GM19324 (cell line): Measurements from ENCODE around the gene MAP2K6.

Source experiments
- ATAC-seq: cut with Tn5 transposase; IDR thresholded peaks from one replicate; pipeline ENCODE4 v1.9.1; 2021; ENCODE audit warnings: mild to moderate bottlenecking, moderate library complexity; ENCODE audit not compliant: unreplicated experiment, low FRiP score

The MAP2K6 gene

GRCh38 chr17:69414408-69415274 lies at the start of gene MAP2K6:
TSS of gene MAP2K6 (plus strand) at chr17:69414697. CDS start at chr17:69414985, 288 bp downstream.
- ATAC-seq = peak; percentile 93

DNA sequence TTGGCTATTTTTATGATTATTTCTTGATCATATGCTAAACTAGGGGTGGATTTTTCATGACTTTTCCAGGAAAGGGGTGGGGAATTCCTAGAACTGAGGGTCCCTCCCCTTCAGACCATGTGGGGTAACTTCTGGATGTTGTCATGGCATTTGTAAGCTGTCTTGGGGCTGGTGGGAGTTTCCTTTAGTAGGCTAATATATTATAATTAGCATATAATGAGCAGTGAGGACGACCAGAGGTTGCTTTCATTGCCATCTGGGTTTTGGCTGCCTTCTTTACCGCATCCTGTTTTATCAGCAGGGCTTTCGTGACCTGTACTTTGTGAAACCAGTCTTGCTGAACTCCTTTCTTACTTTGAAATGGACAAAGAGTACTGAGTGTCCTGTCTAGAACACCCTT lies 47.2 kb upstream of the MAP2K6 start:
- ATAC-seq = peak; percentile 59

- no peak for ATAC-seq
These were observed 41.4 kb upstream of the MAP2K6 start for GRCh38 chr17:69373069-69373468.

- ATAC-seq = no peak
These were observed 39.3 kb upstream of the MAP2K6 start for GRCh38 chr17:69375229-69375628.

DNA sequence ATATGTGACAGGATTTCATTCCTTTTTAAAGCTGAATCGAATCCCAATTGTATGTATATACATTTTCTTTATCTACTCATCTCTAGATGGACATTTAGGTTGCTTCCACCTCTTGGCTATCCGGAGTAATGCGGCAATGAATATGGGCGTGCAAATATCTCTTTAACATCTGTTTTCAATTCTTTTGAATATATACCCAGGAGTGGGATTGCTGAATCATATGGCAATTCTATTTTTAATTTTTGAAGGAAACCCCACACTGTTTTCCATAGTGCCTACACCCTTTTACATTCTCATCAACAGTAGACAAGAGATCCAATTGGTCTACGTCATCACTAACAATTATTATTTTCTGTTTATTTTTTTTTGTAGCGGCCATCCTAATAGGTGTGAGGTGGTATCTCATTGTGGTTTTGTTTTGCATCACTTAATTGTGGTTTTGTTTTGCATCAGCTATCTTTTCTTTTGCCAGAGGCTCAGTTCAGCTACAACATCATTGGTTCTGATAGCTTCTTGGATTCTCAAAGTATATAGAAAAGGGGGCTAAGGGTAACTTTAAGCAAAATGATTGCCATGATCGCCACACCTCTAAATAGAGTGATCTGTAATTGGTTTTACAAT lies 25.6 kb upstream of the MAP2K6 start:
- ATAC-seq = no peak

DNA sequence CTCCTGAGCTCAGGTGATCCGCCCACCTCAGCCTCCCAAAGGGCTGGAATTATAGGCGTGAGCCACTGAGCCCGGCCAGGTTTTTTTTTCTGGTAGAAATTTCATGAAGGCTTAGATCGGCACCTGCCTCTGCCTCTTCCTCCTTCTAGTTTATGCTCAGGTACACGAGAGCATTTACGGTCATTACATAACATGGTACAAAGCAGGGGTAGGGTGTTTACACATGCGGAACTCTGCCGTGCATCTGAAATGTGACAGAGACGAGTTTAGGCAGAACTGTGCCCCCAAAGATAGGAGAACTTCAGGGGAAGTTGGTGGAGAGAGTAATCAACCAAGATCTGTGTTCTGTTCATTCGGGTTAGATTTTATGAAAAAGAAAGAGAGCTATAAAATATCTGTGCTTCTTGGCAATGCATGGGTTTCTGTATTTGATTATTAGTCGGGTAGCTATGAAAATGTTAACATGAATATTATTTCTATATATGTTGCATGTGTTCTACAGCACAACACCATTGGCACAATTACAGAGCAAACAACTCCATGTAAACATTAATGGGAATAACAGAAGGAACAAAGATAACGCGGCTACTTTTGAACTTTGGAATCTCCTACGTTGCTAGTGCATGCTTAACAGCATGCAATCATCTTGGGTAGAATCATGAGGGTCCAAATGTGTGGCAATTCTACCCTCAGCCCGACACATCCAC lies 23.5 kb upstream of the MAP2K6 start:
- no peak for ATAC-seq

- ATAC-seq = no peak
These were observed 13.2 kb upstream of the MAP2K6 start for GRCh38 chr17:69401251-69401650.

GRCh38 chr17:69402052-69402451 lies 12.4 kb upstream of the MAP2K6 start:
- no peak for ATAC-seq

GRCh38 chr17:69404399-69404798 lies 10.1 kb upstream of the MAP2K6 start:
- no peak for ATAC-seq

DNA sequence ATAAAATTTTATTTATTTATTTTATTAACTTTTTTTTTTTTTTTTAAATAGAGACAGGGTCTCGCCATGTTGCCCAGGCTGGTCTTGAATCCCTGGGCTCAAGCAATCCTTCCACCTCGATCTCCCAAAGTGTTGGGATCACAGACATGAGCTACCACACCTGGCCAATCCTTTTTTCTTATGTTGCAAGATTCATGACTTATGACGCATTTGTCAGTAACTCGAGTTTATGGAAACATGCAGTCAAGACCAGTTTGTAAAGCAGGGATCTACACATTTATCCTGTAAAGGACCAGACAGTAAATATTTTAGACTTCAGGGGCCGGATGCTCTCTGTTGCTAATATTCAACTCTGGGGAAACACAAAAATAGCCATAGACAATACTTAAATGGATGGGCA lies 9.4 kb upstream of the MAP2K6 start:
- ATAC-seq = no peak

- ATAC-seq = no peak
These were observed 7.6 kb upstream of the MAP2K6 start for GRCh38 chr17:69406941-69407340.

DNA sequence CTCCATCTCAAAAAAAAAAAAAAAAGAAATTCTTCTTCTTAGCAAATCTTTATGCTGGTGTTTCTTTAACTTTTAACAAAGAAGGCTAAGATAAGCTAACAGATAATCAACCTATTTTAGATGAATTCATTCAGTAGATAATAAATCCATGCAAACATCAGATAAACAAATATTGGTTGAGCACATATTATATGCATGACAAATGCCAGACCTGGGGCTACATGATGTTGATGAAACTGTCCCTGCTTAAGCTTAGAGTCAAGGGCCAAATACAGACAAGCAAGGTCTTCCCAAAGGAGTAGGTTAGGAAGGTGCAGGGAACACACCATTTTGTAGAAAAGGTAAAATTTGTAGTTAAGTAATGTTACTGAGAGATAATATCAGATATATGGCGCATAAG lies 6.7 kb upstream of the MAP2K6 start:
- ATAC-seq = no peak

DNA sequence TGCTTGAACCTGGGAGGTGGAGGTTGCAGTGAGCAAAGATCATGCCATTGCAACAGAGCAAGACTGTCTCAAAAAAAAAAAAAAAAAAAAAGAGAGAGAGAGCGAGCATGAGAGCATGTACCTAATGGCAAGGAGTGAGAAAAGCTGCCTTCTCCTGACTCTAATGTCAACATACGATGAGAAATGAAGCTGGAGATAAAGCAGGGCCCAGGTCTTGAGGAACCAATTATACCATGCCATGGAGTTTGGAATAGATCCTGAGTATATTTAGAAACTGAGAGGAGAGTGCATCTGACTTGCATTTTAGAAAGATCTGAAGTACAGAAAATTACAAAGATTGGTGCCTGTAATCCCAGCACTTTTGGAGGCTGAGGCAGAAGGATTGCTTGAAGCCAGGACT lies 3.8 kb upstream of the MAP2K6 start:
- ATAC-seq = no peak

DNA sequence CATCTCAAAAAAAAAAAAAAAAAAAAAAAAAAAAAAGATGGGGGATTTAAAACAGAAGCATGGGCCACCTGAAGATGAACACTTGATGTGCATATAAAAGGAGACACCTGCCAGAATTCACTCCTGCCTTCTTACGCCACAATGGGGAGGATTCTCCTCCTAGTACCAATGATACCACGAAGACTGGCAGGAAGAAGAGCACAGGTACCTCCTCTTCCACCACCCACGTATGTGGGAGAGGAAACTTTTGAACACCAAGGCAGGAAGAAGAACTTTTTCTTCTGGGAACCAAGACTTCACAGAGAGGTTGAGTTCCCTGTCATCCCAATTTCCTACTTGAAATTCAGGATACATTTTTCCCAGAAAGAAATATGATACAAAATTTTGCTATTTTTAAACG lies 2.7 kb upstream of the MAP2K6 start:
- ATAC-seq = no peak

DNA sequence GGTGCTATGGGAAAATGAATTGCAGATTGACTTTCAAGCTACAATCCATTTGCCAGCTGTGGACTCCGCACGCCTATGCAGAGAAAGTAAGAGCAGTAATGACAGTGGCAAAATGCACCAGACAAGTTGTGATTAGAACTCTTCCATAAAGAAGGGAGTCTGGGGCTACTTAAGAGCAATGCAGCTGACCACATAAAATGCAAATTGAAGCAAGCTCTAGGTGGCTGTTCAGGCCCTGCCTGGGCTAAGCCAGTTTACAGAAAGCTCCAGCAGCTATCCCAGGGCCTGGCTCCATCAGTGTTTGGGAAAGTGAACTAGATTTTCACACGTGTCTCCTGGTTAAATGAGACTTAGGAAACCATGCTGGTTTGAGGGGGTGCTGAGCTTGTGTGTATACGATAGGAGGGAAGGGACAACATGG lies 2.2 kb upstream of the MAP2K6 start:
- no peak for ATAC-seq

- no peak for ATAC-seq
These were observed 934 bp downstream of the MAP2K6 start for GRCh38 chr17:69415431-69415830.

DNA sequence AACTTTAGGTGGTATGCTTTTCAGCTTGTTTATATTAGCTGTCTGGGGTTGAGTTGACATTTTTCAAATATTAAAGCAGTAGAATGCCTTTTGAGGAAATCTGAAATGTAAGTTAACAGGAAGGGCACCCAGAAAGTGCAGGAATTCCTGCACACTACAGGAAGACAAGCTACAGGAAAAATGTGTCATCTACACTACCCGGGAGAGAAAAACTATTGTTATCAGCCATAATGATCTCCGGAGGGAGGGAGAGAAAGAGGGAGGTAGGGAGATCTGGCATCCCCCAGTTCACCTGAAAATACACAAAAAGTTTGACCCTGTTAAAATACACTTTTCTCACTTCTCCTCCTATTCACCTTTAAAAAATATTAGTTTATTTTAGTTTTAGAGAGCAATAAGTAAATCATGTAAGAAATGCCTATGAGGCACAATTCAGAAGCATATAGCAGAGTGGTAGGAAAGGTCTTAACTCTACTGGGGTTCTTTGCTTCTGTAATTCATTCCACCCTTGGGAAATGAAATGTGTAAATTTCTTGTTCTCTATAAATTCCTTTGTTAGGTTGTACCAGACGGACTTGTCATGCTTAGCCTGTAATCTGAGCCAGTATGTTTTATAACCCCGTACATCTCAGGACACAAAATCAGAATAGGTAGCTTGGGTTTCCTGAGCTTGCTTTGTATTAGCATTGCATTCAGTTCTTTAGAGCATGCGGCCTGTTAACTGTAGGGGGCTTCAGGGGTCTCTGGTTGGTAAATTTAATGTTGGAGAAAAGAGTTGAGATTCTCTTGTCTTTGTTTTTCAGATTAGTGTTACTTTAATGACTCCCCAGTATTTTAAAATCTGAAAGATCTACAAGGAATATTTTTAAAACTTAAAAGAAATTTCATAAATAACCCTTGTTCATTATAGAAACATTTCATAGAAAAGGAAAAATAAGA lies 3.3 kb downstream of the MAP2K6 start:
- no peak for ATAC-seq

- ATAC-seq = no peak
These were observed 4.0 kb downstream of the MAP2K6 start for GRCh38 chr17:69418535-69418934.

GRCh38 chr17:69423450-69423849 lies 9.0 kb downstream of the MAP2K6 start:
- no peak for ATAC-seq

DNA sequence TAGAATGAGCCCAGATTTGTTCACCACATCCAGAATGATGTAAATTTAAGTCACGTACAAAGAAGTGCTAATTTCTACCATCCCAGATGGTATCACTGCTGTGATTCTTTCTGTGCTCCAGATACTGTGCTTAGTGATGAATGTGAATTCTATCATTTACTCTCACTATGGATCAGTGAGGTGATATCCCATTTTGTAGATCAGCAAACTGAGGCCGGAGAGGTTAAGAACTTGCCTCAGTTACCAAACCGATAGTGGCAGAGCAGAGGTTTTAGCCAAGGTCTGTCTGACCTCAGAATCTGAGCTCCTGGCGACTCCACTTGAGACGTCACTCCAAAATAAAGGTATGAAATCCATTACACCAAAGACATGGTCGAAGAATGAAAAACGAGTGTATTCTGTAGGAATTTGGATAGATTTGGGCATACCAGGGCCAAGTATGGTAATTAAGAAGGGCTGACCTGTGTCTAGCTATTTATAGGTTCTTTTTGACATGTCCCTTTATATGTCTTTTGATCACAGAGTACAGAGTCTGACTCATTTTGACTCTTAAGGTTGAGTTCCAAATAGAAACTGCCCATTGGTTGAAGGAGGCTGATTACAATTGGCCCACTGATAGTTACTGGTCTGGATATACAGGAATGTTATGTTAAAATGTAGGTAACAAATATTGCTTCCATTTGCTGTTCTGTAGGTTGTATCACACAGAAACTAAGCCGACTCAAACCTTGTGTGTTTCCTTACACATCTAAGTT lies 10.0 kb downstream of the MAP2K6 start:
- ATAC-seq = no peak
